ENCODE data around the gene GPHN. TPM values are rescaled to one million over a fixed set of nuclear protein-coding genes. Genes with fewer than 3 reads are reported as not detected.

Gene GPHN
- total and polyA plus RNA-seq, 2 of the 8 experiments (the other 6 are each of a cell fraction or from before 2014, with no cell fraction given) = 6.0 to 16.0 TPM

- Histone ChIP-seq H3K4me2 (ENCODE audit: insufficient read depth in 1 of 2, low read depth in 2 of 2, low read length in 2 of 2) (no peak overlapping the region), H2BK20ac (ENCODE audit: low read length) (no peak overlapping the region), H2BK15ac (ENCODE audit: low read length) (no peak overlapping the region), H3K79me2 (ENCODE audit: control insufficient read depth in 1 of 2, insufficient read depth in 2 of 2, low read length in 2 of 2) (no peaks in the 10 kb centered on the region), H4K5ac (ENCODE audit: insufficient read length, low read depth, low read length) (no peak overlapping the region), H3K56ac (replicated peaks; ENCODE audit: insufficient read length, low read depth, low read length) (no peak overlapping the region), H3K14ac (ENCODE audit: insufficient read length) (no peak overlapping the region), H4K91ac (replicated peaks; ENCODE audit: insufficient read length, low read length) (no peak overlapping the region), H2BK120ac (replicated peaks; ENCODE audit: low read depth, low read length) (no peak overlapping the region), H3K36me3 (ENCODE audit: control insufficient read depth in 2 of 4, insufficient read depth in 4 of 4, low read length in 3 of 4) (no peaks in the 10 kb centered on the region; a peak in 1 of 8 replicates), H2BK12ac (ENCODE audit: low read depth, low read length) (no peak overlapping the region), H3K4me1 (replicated peaks in 1 of 4; ENCODE audit: control insufficient read depth in 3 of 4, insufficient read depth in 4 of 4, low read length in 3 of 4) (no peaks in the 10 kb centered on the region; a peak in 1 of 7 replicates), H3K27ac (ENCODE audit: low read depth, low read length) (no peak overlapping the region), H2AFZ (ENCODE audit: low read length) (no peak overlapping the region), H3K9me3 (ENCODE audit: insufficient read depth in 2 of 2, low read depth in 1 of 2, low read length in 1 of 2) (peaks cover 6 to 9% of the 10 kb centered on the region in 2 experiments; a peak in 2 of 4 replicates), H3K27me3 (replicated peaks in 1 of 4; ENCODE audit: control insufficient read depth in 3 of 4, extremely low read depth in 1 of 4, insufficient read depth in 3 of 4, low read length in 3 of 4) (no peaks in the 10 kb centered on the region), H4K8ac (ENCODE audit: extremely low read depth, insufficient read depth, low read length) (no peak overlapping the region), H3K9ac (replicated peaks in 1 of 4; ENCODE audit: extremely low read depth in 1 of 4, low read depth in 3 of 4, low read length in 3 of 4) (no peak overlapping the region), H3K23me2 (ENCODE audit: low read depth, low read length) (no peaks in the 10 kb centered on the region), H3K23ac (ENCODE audit: insufficient read length) (no peak overlapping the region), H4K20me1 (replicated peaks in 1 of 2; ENCODE audit: control insufficient read depth in 1 of 2, insufficient read depth in 2 of 2, low read length in 2 of 2) (no peaks in the 10 kb centered on the region), H3K79me1 (ENCODE audit: low read depth, low read length) (no peaks in the 10 kb centered on the region), H2AK5ac (ENCODE audit: low read depth, low read length) (no peak overlapping the region), H3K4me3 (ENCODE audit: extremely low read depth in 1 of 4, insufficient read depth in 2 of 4, low read depth in 3 of 4, low read length in 4 of 4) (no peak overlapping the region), H3K4ac (replicated peaks; ENCODE audit: insufficient read length, low read depth, low read length) (no peak overlapping the region), H2BK5ac (ENCODE audit: low read depth, low read length) (no peak overlapping the region), H3K18ac (ENCODE audit: extremely low read depth, low read length) (no peak overlapping the region)
- 89% methylated on average over 4 of the region's 4 CpGs; no CpG with 5 or more reads in 1 of the 2 experiments for WGBS, 2 experiments (ENCODE audit: extremely low coverage in 1 of 2, insufficient coverage in 1 of 2, insufficient read length in 1 of 2, insufficient replicate concordance in 2 of 2, low coverage in 1 of 2, low lambda C conversion rate in 2 of 2, missing lambda C conversion rate in 1 of 2)
- CTCF ChIA-PET (ENCODE audit: partially characterized antibody) = interaction anchor here (0.7 kb wide), 1 partner anchor 24 kb away, joined by 4 read pairs; no protein-coding TSS in a partner anchor
- no peak for DNase-seq (ENCODE audit: low read depth in 1 of 2, low spot score in 2 of 2)
- POLR2A ChIA-PET (ENCODE audit: partially characterized antibody) = no interaction called here
- no peak for FAIRE-seq
- TF ChIP-seq, protein P1, sequence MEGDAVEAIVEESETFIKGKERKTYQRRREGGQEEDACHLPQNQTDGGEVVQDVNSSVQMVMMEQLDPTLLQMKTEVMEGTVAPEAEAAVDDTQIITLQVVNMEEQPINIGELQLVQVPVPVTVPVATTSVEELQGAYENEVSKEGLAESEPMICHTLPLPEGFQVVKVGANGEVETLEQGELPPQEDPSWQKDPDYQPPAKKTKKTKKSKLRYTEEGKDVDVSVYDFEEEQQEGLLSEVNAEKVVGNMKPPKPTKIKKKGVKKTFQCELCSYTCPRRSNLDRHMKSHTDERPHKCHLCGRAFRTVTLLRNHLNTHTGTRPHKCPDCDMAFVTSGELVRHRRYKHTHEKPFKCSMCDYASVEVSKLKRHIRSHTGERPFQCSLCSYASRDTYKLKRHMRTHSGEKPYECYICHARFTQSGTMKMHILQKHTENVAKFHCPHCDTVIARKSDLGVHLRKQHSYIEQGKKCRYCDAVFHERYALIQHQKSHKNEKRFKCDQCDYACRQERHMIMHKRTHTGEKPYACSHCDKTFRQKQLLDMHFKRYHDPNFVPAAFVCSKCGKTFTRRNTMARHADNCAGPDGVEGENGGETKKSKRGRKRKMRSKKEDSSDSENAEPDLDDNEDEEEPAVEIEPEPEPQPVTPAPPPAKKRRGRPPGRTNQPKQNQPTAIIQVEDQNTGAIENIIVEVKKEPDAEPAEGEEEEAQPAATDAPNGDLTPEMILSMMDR (IDR thresholded peaks at IDR 0.05; ENCODE audit: control extremely low read depth in 1 of 3, insufficient read depth in 1 of 3, low read depth in 1 of 3, low read length in 3 of 3) = no peak
- TF ChIP-seq JUND (IDR thresholded peaks at IDR 0.05; ENCODE audit: low read length) = no peak
- no peak for TF ChIP-seq TAF1 (IDR thresholded peaks at IDR 0.05; ENCODE audit: low read depth, low read length)
- no peak for TF ChIP-seq CHD2 (IDR thresholded peaks at IDR 0.05; ENCODE audit: low read length)
- no peak for TF ChIP-seq ASH2L (IDR thresholded peaks at IDR 0.05; ENCODE audit: low read length)
- TF ChIP-seq CTBP2 (IDR thresholded peaks at IDR 0.05; ENCODE audit: borderline replicate concordance, insufficient read depth, insufficient read length, low read length) = no peak
- TF ChIP-seq, protein P2, sequence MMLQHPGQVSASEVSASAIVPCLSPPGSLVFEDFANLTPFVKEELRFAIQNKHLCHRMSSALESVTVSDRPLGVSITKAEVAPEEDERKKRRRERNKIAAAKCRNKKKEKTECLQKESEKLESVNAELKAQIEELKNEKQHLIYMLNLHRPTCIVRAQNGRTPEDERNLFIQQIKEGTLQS (IDR thresholded peaks at IDR 0.05; ENCODE audit: insufficient read depth, low read depth, low read length) = no peak
- no peak for TF ChIP-seq TAF7 (optimal IDR thresholded peaks at IDR 0.05; ENCODE audit: borderline replicate concordance, low read depth, low read length)
- TF ChIP-seq POLR2A (IDR thresholded peaks at IDR 0.05; ENCODE audit: control extremely low read depth in 1 of 2, low read depth in 2 of 2, low read length in 2 of 2) = no peak
These were observed 193.9 kb downstream of the GPHN start for GRCh38 chr14:66701813-66702212.

Measured in H1 (cell line).